Testis (tissue), 3 donors: ENCODE measurements around the gene PPARD. TPM values are rescaled to one million over a fixed set of nuclear protein-coding genes. Genes with fewer than 3 reads are reported as not detected.
A peak's percentile ranks its signal among the peaks of the same experiment; 100 is the strongest.

Experiments used
- DNase-seq: peaks from one replicate; pipeline ENCODE4 v3.0.0-alpha.2; 2019
- H3K27ac ChIP-seq, 2 donors: fragments of 200-600 bp; sonication (generic); one replicate each; pipeline ENCODE4 v1.5.1; 2019
- H3K27me3 ChIP-seq: fragments of 200-600 bp; sonication (generic); one replicate; pipeline ENCODE4 v1.5.1; 2019
- H3K36me3 ChIP-seq: fragments of 200-600 bp; sonication (generic); one replicate; pipeline ENCODE4 v1.5.1; 2017; ENCODE audit warnings: low read depth; ENCODE audit errors: missing control alignments
- H3K4me1 ChIP-seq: fragments of 200-600 bp; sonication (generic); one replicate; pipeline ENCODE4 v1.5.1; 2019
- H3K4me3 ChIP-seq, 2 donors: fragments of 200-600 bp; sonication (generic); one replicate each; pipeline ENCODE4 v1.5.1; 2017 to 2019
- H3K9me3 ChIP-seq: fragments of 200-600 bp; sonication (generic); one replicate; pipeline ENCODE4 v1.5.1; 2017
- CTCF ChIP-seq, 3 experiments: fragments of 450-650 bp in 2 of 3; fragments of 200-600 bp in 1 of 3; sonication (generic) in 1 of 3; IDR thresholded peaks; one replicate each; pipeline ENCODE4 v1.5.1; 2016 to 2019; ENCODE audit warnings: antibody characterized with exemption in 3 of 3, mild to moderate bottlenecking in 2 of 3, moderate library complexity in 1 of 3
- POLR2A ChIP-seq: fragments of 450-650 bp; IDR thresholded peaks from one replicate; pipeline ENCODE4 v1.6.1; 2017; ENCODE audit warnings: antibody characterized with exemption, mild to moderate bottlenecking, moderate library complexity
- WGBS, 2 donors: methylation state at CpG; one replicate each; pipeline ENCODE4 v1.1.5; 2018; 5-methylcytosine and 5-hydroxymethylcytosine counted together
- intact Hi-C: fragments of 100-400 bp; cut with DNase I; formaldehyde crosslinking; loops from one replicate; pipeline ENCODE4 v1.15.1; 2023; ENCODE audit warnings: low total_unique reads
- polyA plus RNA-seq: library from polyadenylated mRNA; stranded (reverse); fragments of 350-450 nt; fragmentation: Illumina TruSeq; extraction: RNeasy Lipid Tissue Mini Kit (QIAGEN cat#74804); gene quantifications from one replicate; pipeline ENCODE4 v1.2.3, GENCODE V29; 2014; ENCODE audit warnings: low read depth, low replicate concordance; ENCODE audit not compliant: insufficient read depth
- total RNA-seq, 2 donors: library from RNA; depleted of rRNA; stranded (reverse); fragments of >200 nt; gene quantifications; one replicate each; pipeline ENCODE4 v1.2.3, GENCODE V29; 2016

The PPARD gene
- total and polyA plus RNA-seq, 3 donors from 2014 or later, result 21.0 to 23.0 (median 21.5) TPM

- no peak for DNase-seq
- H3K27ac ChIP-seq, result peak overlapping the region; percentile 83 to 84
- no peaks in the 10 kb centered on the region for H3K27me3 ChIP-seq
- peak overlapping the region; percentile 73 to 87 for H3K4me3 ChIP-seq
- no peak for TF ChIP-seq CTCF (IDR thresholded peaks at IDR 0.05)
- TF ChIP-seq POLR2A, result no peak
- peaks cover 29% of the 10 kb centered on the region for H3K4me1 ChIP-seq
- no peaks in the 10 kb centered on the region for H3K9me3 ChIP-seq
- intact Hi-C loops, result no loop called here
- 2 to 3% methylated on average over 13 to 37 of the region's 37 CpGs for WGBS, 2 donors
- no peaks in the 10 kb centered on the region for H3K36me3 ChIP-seq
These were observed 126.8 kb downstream of the PPARD start for GRCh38 chr6:35468980-35469750.

- Histone ChIP-seq H3K9me3 (no peaks in the 10 kb centered on the region), H3K4me3 (peak overlapping the region; percentile 73 to 87), H3K27ac (peak overlapping the region in 1 of 2 donors; percentile 84), H3K4me1 (peaks cover 29% of the 10 kb centered on the region), H3K36me3 (no peaks in the 10 kb centered on the region), H3K27me3 (no peaks in the 10 kb centered on the region)
- no peak for TF ChIP-seq CTCF (IDR thresholded peaks at IDR 0.05)
- no peak for TF ChIP-seq POLR2A
- no peak for DNase-seq
- WGBS, 2 donors, result 44 to 47% methylated on average over 18 of the region's 18 CpGs
- intact Hi-C loops, result no loop called here
These were observed 127.6 kb downstream of the PPARD start for GRCh38 chr6:35469751-35470662.

- 74 to 79% methylated on average over 3 of the region's 3 CpGs for WGBS, 2 donors
- intact Hi-C loops, result no loop called here
- no peak for DNase-seq
- Histone ChIP-seq H3K27me3 (no peaks in the 10 kb centered on the region), H3K9me3 (no peaks in the 10 kb centered on the region), H3K4me3 (no peak overlapping the region), H3K27ac (peak overlapping the region in 1 of 2 donors; percentile 60), H3K36me3 (no peaks in the 10 kb centered on the region), H3K4me1 (peaks cover 29% of the 10 kb centered on the region)
- TF ChIP-seq CTCF (IDR thresholded peaks at IDR 0.05), result no peak
- no peak for TF ChIP-seq POLR2A
These were observed 128.3 kb downstream of the PPARD start for GRCh38 chr6:35470663-35471120.

- intact Hi-C loops, result no loop called here
- DNase-seq, result no peak
- H3K27ac ChIP-seq, result peak overlapping the region in 1 of 2 donors; percentile 60
- H3K4me3 ChIP-seq, result no peak overlapping the region
- H3K27me3 ChIP-seq, result no peaks in the 10 kb centered on the region
- peaks cover 29% of the 10 kb centered on the region for H3K4me1 ChIP-seq
- H3K36me3 ChIP-seq, result no peaks in the 10 kb centered on the region
- 37 to 47% methylated on average over 8 of the region's 8 CpGs for WGBS, 2 donors
- TF ChIP-seq POLR2A (no peak), CTCF (IDR thresholded peaks at IDR 0.05) (no peak)
- H3K9me3 ChIP-seq, result no peaks in the 10 kb centered on the region
These were observed 129.5 kb downstream of the PPARD start for GRCh38 chr6:35471836-35472345.
